HG03135 (cell line): ENCODE data around the gene PPP1R3F.
A peak's percentile ranks its signal among the peaks of the same experiment; 100 is the strongest.

Experiments used
- ATAC-seq: cut with Tn5 transposase; IDR thresholded peaks from one replicate; pipeline ENCODE4 v1.9.1; 2021; ENCODE audit warnings: mild to moderate bottlenecking, moderate library complexity; ENCODE audit not compliant: unreplicated experiment

PPP1R3F gene

GRCh38 chrX:49269767-49270248 lies at the start of gene PPP1R3F:
TSS of gene PPP1R3F (plus strand) at chrX:49269793. CDS start at chrX:49269870, 77 bp downstream.
- peak; percentile 27 for ATAC-seq

GRCh38 chrX:49220100-49220499 lies 49.5 kb upstream of the PPP1R3F start:
- ATAC-seq, result no peak

GRCh38 chrX:49221868-49222267 lies 47.7 kb upstream of the PPP1R3F start:
- ATAC-seq, result no peak

DNA sequence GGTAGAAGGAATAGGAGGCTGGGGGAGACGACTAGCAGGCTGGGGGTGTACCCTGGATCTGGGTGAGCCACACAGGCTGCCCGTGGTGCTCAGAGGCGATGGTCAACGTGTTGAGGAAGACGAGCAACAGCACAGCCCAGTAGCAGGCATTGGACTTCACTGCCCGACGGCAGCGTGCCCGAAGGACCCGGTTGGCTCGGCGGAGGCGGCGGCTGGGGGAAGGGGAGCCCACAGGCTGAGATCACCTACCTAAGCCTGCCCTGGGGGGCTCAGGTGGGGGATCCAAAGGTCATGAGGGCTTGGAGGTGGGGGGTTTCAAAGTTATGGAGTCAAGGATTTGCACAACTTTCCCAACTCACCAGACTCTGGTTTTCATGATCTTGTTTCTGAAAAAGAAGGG lies 43.7 kb upstream of the PPP1R3F start:
- ATAC-seq, result no peak

DNA sequence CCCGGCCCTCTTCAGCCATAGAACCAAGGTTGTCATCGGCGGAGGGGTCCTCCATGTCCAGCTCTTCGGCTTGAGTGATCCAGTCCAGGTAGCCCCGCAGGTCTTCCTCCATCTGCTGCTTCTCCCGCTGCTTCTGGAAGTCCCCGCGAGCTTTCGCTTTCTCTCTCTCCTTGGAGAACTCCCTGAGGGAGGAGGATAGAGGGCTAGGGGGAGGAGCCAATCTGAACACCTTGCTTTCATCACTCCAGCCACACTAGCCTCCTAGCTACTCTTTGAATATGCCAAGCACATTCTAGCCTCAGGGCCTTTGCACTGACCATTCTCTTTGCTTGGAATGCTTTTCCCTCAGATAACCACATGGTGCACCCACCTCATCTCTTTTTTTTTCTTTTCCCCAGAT lies 42.6 kb upstream of the PPP1R3F start:
- ATAC-seq, result no peak

DNA sequence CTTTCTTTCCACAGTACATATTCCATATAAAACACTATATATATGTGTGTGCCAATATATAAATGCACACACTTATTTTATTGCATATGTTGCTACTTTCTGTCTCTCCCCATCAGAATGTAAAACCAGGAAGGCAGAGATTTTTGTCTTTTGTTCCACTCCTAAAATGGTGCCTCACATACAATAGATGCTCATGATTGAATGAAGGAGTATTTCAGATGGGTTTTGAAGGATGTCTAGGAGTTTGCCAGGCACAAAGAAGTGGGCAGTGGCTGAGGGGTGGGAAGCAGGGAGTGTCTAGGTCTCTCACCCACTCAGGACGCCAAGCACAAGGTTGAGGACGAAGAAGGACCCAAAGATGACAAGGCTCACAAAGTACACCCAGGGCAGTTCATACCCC lies 41.9 kb upstream of the PPP1R3F start:
- ATAC-seq, result no peak

GRCh38 chrX:49228185-49228584 lies 41.4 kb upstream of the PPP1R3F start:
- no peak for ATAC-seq

DNA sequence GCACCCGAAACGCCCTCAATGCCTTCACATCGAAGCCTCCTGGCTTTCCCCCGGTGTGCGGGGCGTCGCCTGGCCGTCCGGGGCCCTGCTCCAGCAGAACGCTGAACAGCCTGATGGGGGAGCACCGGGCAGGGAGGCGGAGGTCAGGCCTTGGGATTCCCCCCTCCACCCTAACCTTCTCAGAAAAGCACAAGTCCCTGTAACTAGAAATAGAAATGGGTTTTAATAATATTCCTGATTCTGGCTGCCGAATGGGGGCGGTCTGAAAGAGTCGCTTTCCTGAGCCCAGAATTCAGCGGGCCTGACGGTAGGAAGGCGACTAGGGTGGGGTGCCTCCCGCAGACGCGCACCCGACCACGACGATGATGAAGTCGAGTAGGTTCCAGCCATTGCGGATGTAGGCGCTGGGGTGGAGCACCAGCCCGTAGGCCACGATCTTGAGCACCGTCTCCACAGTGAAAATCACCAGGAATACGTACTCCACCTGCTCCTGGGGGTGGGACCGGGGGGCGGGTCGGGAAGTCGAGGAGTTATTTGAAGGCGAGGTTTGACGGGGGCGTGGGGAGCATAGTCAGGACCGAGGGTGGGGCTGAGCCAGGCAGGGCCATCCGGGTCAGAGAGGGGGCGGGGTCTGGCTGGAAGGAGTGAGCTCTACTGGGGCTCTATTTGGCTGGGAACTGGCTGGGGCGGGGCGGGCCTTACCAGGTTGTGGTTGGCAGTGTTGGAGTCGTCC lies 38.9 kb upstream of the PPP1R3F start:
- no peak for ATAC-seq

DNA sequence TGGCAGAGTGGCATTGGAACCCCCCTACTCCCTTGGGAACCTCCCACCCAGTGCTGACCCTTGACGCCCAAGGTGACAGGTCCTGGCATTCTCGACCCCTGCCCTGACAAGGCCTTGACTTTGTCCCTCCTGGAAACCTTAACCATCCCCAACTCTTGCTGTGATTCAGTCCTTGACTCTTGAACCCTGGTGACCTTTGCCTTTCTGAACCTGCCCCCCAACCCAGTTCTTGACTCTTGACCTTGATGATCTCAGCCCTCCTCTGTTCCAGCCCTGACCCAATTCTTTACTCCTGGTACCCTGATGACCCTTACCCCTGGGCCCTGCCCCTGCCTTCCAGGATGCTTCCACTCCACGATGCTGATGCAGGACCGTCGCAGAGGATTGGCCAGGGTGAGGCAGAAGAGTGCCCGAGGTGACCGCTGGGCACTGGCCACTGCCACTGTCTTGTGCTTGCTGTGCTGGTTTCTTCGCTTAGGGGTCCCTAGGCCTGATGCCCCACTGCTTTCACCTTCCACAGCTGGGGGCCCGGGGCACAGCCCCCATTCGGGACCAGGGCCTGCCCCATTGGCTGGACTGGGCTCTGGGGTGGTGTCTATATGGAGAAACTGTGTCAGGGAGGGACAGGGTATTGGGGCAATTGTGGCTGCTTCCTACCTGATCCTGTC lies 38.1 kb upstream of the PPP1R3F start:
- no peak for ATAC-seq

DNA sequence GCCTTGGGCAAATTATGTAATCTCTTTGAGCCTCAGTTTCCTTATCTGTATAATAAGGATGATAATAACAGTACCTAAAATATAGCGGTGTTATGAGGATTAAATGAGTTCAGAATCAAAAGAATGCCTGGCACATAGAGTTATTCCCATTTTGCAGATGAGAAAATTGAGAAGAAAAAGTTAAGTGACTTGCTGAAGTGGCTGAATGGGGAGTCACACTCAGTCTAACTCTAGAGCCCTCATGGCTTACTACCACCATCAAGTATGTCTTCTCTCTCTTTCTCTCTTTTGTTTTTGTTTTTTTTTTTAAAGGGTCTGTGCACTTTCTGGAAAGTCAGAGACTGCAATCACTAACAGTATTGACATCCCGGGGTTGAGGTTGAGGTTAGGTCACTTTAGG lies 37.1 kb upstream of the PPP1R3F start:
- ATAC-seq, result no peak

DNA sequence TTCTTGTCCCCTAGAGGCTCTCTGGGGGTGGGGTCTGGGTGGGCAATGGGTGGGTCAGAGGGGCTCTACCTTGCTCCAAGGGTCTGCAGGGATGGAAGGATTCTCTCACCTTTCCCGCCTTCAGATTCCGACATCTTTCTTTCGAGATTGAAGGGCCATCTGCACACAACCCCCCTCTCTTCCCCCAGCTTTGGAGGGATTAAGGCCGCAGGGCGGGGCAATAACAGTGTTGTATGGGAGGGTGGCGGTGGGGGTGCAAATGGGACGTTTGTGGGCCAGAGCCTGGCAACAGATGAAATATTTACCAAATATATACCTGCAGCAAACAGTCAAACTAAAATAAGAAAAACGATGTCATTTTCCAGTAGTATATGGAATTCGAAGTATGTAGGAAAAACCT lies 36.4 kb upstream of the PPP1R3F start, which contains the start of gene CACNA1F:
Gene CACNA1F, minus strand, starts transcription at position 165 of the 400 bp plus-strand sequence. Its CDS starts 31 bp downstream, at position 134.
- ATAC-seq, result no peak

DNA sequence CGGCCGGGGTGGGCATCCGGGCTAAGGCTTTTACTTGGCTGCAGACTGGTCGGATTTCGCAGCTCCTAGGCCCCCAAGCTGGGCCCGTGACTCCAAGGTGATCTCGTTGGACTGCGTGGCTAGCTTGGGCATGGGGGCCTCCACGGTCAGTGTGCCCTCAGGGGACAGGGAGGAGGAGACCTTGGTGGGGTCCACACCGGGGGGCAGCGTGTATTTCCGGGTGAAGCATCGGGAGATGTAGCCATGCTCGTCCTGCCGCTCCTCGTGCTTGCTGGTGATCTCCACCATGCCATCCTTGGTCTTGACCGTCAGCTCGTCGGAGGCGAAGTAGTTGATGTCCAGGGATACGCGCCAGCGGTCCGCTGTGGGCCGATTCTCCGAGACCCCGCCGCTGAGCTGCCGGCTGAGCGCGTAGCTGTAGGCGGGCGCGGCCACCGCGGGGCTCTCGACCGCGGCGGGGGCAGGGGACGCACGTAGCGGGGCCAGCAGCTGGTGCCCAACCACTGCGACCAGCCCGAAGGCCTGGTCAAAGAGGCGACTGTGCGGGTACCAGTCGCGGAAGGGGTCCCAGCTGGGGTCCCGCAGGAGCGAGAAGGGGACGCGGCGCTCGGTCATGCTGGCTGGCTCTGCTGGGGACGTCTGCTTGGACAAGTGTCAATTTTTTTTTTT lies 35.6 kb upstream of the PPP1R3F start:
- no peak for ATAC-seq

DNA sequence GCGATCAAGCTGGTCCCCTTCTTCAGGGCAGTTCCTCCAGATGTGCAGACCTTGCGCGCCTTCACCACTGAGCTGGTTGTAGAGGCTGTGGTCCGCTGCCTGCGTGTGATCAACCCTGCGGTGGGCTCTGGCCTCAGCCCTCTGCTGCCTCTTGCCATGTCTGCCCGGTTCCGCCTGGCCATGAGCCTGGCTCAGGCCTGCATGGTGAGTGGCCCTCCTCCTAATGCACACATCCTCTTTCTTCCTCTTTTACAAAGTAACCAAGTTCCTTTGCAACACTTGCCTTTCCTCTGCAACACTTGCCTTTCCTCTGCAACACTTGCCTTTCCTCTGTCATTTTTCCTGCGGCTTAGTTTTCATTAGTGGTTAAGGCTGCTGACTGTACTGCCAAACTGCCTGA lies 32.5 kb upstream of the PPP1R3F start:
- no peak for ATAC-seq

DNA sequence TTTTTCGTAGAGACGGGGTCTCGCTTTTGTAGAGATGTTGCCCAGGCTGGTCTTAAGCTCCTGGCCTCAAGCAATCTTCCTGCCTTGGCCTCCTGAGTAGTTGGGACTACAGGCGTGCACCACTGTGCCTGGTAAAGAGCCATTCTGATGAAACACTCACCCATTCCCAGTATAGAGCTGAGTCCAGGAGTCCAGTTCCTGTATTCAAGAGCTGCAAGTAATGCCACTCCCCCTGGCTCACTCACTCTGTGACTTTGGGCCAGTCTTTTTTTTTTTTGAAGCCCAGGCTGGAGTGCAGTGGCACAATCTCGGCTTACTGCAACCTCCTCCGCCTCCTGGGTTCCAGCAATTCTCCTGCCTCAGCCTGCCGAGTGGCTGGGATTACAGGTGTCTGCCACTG lies 30.9 kb upstream of the PPP1R3F start:
- ATAC-seq, result no peak

GRCh38 chrX:49242545-49243066 lies 27.0 kb upstream of the PPP1R3F start:
- ATAC-seq, result no peak

- no peak for ATAC-seq
Observed at GRCh38 chrX:49243166-49243565, 26.4 kb upstream of the PPP1R3F start.

- no peak for ATAC-seq
Observed at GRCh38 chrX:49244207-49244606, 25.4 kb upstream of the PPP1R3F start.

GRCh38 chrX:49246541-49246940 lies 23.1 kb upstream of the PPP1R3F start:
- no peak for ATAC-seq

DNA sequence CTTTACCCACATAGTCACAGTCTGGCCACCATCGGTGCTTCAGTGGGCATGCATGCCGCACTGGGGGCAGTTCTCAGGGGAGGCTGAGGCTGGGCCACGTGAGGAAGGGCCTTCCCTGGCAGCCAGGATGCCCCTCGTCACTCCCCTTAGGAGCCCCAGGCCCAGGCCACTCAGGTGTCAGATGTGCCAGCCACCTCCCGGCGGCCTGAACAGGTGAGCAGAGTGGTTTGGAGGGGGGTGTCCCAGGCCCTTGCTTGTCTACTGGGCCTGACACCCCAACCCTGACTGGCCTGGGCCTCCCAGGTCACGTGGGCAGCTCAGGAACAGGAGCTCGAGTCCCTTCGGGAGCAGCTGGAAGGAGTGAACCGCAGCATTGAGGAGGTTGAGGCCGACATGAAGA lies 22.2 kb upstream of the PPP1R3F start:
- no peak for ATAC-seq

GRCh38 chrX:49247916-49248811 lies 21.4 kb upstream of the PPP1R3F start:
- ATAC-seq, result no peak

DNA sequence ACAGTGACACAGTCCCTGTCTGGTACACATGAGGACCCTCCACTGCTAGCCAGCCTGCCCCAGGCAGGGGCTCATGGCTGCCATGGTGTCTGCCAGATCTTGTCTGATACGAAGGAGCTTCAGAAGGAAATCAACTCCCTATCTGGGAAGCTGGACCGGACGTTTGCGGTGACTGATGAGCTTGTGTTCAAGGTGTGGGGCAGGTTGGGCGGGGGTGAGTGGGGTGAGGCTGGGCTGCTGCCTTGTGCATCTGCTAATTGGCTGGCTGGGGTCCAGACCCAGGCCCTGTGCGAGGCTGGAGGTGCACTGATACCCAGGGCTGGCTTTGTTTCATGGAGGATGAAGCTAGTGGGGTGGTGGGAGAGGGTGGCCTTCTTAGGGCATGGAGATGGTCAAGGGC lies 20.5 kb upstream of the PPP1R3F start:
- ATAC-seq, result no peak
